Activated CD4-positive, alpha-beta T cell treated with anti-CD3 and anti-CD28 coated beads, Interleukin-2, amount 50 U/mL, for 48 hours (primary cell): ENCODE data around the gene CRYL1.

ENCODE experiments used
- DNase-seq, 2 experiments: peaks; one replicate each; pipeline ENCODE4 v3.0.0-alpha.2; 2020

CRYL1 gene, protein sequence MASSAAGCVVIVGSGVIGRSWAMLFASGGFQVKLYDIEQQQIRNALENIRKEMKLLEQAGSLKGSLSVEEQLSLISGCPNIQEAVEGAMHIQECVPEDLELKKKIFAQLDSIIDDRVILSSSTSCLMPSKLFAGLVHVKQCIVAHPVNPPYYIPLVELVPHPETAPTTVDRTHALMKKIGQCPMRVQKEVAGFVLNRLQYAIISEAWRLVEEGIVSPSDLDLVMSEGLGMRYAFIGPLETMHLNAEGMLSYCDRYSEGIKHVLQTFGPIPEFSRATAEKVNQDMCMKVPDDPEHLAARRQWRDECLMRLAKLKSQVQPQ

GRCh38 chr13:20525601-20526544 is at the start of gene CRYL1:
CRYL1 (minus strand) TSS chr13:20525857; CDS start chr13:20525794, 63 bp downstream.
- peak; percentile 68 to 72 for DNase-seq

DNA sequence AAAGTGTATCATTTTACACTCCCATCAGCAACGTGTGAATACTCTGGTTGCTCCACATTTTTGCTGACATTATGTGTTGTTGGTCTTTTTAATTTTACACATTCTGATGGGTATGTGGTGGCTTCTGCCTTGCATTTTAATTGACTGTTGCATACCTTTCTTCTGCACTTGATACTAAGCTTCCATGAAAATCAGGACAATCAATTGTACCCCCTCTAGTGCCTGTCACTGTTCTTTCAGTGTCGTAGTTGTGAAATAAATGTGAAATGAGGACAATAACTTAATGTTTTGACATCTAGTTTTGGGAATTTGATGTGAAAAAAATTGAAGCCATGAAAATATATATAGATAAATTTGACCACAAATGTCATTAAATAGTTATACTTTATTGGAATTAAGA is 48.0 kb upstream of the CRYL1 start:
- no peak for DNase-seq

- no peak for DNase-seq
Measured at GRCh38 chr13:20573186-20573585, 47.5 kb upstream of the CRYL1 start.

GRCh38 chr13:20571676-20572075 is 46.0 kb upstream of the CRYL1 start:
- no peak for DNase-seq

- DNase-seq = no peak
Measured at GRCh38 chr13:20570517-20570916, 44.9 kb upstream of the CRYL1 start.

- DNase-seq = no peak
Measured at GRCh38 chr13:20567881-20568528, 42.3 kb upstream of the CRYL1 start.

- DNase-seq = peak; percentile 81 to 82
Measured at GRCh38 chr13:20566898-20567874, 41.5 kb upstream of the CRYL1 start, which contains the start of gene IFT88. IFT88 (plus strand) TSS chr13:20567157; CDS start chr13:20574386, 7,229 bp downstream.

GRCh38 chr13:20566468-20566897 is 40.8 kb upstream of the CRYL1 start:
- no peak for DNase-seq

- peak in 1 of 2 experiments; percentile 16 for DNase-seq
Measured at GRCh38 chr13:20565115-20565736, 39.6 kb upstream of the CRYL1 start.

DNA sequence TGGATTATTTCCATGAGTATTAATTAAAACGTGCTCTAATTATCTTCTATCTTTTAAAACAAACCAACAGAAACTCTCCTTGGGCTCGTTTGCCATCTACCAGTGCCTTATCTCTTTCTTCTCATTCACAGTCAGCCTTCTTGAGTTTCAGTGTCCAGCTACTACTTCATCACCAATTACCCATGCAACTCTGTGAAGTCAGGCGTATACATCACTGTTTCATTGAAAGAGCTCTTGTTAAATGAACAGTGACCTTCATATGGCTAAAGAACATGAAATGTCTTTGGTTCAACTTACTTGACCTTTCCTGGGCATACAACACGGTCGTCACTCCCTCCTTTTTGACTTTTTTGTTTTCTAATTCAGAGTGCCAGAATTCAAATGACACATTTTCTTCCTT is 36.1 kb upstream of the CRYL1 start:
- DNase-seq = no peak

DNA sequence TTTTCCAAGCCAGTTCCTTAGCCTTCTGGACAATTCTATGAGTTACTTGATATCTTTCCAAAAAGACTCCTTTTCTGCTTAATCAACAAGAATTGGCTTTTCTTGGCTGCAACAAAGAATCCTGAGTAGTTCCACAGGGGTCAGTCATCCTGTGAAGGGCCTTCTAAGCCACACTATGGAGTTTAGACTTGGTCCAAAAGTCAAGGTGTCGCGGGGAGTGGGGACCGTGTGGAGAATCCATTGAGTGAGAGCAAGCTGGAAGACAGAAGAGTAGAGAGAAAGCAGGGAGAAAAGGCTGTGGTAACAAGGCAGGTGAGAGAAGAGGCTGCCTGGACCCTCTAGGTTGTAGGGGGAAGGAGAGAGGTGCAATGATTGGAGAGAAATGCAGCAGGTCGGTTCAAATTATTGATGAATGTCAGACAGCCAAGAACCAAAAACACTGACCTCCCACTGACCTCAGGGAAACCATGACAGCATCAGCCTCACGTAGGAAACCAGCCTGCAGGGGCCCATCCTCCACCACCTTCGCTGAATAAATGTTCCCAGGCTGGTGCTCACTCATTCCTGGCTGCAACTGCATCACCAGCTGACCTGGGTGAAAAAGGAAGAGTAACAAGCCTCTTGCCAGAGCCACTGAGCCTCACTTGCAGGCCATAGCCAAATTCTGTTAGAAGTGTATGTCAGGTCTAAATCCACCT is 34.2 kb upstream of the CRYL1 start:
- no peak for DNase-seq

DNA sequence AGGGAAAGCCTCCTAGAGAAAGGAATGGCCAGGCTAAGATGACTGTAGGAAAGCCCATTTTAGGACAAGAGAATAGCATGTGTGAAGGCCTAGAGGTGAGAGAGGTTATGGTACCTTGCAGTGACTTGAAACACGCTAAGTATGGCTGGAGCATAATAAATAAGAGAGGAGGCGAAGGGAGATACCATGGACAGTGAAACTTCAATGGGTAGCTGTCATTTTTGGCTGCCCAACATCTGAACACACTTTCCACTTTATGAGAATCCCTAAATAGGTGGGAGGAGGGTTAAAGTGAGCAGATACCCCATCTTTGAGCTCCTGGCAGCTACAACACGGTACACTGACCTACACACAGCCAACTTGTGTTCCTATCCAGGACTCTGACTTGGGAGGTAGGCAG is 33.3 kb upstream of the CRYL1 start:
- DNase-seq = no peak

GRCh38 chr13:20553311-20553710 is 27.7 kb upstream of the CRYL1 start:
- no peak for DNase-seq

DNA sequence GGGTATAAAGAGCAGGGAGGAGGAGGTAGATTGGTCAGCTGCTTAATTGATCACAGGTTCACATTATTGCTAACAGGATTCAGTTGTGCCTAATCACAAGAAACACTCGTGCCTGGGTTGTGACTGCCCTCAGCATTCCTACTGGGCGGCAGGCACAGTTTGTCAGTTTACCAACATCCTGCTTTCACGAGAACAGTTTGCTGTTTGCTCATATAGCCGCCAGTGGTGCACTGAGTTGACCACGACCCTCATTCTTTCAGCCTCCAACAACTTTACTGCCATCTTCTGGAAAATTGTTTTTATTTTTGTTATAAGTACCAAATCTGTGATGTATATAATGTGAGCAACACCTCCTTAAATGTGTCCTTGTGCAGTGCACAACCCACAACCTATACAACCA is 25.1 kb upstream of the CRYL1 start:
- DNase-seq = no peak

DNA sequence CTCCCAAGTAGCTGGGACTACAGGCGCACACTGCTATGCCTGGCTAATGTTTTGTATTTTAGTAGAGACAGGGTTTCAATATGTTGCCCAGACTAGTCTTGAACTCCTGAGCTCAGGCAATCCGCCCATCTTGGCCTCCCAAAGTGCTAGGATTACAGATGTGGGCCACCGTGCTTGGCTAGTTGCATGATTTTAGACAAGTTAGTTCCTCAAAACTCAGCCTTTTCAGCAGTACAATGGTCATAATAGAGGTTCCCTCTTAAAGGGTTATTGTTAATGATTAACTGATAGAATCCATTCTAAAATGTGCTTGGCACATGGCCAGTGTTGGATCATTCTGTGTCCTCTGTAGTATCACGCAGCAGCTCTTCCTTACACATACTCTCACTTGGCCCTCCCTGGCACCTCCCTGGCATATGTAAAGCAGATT is 21.8 kb upstream of the CRYL1 start:
- DNase-seq = no peak

- no peak for DNase-seq
Measured at GRCh38 chr13:20546556-20546955, 20.9 kb upstream of the CRYL1 start.

DNA sequence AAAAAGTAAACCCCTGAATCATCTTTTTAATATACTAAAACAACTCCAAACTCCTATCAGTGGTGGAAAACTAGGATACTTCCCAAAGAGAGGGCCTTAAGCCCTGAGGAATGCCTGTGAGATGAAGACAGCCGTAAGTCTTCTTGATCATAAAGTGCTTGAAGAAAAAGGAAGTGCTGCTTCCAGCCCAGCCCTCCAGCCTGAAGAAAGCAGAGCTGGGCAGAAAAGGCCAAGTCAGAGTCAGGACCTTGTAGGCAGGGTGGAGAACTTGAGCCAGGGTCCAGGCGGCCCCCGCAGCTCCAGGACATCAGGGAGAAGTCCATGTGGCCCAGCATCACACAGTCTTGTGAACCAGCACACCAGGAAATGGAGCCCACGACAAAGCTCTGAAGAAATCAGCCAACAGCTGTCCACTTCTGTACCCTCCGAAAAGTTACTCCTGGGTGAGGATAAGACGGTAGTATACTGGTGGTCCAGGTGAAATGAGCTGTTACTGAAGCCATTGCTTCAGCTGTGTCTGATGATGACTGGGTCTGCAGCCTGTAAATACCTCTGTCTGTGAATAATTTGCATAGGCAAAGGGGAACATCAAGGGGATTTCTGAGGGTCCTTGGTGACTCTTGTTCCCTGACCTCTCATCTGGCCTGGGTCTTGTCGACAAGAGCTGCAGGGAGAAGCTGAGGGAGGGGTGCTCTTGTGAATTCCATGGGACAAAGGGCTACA is 18.7 kb upstream of the CRYL1 start:
- no peak for DNase-seq

DNA sequence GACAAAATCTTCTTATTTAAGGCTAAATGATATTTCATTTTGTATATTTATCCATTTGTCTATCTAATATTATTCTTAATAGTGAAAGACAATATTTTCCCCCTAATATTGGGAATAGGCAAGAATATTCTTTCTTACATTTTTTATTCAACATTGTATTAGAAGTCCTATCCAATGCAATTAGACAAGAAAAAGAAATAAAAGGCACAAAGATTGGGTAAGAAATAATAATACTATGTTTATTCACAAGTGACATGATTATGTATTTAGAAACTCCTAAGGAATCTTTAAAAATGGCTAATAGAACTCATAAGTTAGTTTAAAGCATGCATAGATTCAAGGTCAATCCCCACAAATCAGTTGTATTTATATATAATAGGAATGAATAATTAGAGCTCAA is 11.3 kb upstream of the CRYL1 start:
- DNase-seq = no peak

DNA sequence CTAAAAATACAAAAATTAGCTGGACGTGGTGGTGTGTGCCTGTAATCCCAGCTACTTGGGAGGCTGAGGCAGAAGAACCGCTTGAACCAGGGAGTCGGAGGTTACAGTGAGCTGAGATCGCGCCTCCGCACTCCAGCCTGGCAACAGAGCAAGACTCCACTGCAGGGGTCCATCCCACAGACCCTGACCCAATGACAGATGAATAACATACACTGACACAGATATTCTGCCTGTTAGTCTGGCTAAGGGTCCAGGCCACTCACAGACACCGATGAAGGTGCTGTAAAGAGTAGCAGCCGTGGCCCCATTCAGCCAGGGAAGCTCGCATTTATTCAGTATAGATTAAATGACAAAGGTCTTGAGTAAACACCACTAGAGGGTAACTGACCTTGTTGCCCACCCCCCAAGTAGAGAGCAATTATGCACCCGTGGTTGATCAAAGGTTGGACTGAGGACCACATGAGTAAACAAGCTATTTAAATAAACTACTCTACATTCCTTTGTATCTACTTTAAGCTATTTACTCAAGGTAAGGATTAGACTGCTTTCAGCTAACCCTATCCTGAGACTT is 8.5 kb upstream of the CRYL1 start:
- DNase-seq = no peak

DNA sequence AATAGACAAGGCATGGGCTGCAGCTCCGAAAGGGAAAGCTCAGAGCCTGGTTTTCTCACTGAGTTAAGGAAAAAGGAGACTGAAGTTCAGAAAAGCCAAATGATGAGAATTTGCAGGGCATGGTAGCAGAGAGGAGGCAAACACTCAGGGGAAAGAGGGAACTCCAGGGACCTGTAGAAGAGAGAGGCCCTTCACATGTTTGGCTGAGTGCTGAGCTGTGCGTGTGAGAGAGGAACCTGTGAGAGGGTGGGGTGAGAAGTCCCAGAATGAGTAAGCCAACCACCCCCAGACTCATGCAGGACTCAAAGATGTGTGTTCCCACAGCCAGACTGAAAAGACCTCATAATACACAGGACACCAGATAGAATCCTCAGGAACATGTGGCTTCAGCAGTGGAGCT is 2.8 kb upstream of the CRYL1 start:
- DNase-seq = peak; percentile 19 to 38
